Mesendoderm (in vitro differentiated cells): Measurements from ENCODE around the gene PCOLCE2.

Source experiments
- DNase-seq: peaks from one replicate; pipeline ENCODE4 v3.0.0; 2013
- H2AK5ac ChIP-seq: 2 replicates; pipeline ENCODE4 v1.6.1; 2013; ENCODE audit warnings: low read length, inconsistent platforms
- H2BK120ac ChIP-seq: 2 replicates; pipeline ENCODE4 v1.6.1; 2013; ENCODE audit warnings: low read depth, mild to moderate bottlenecking, low read length, moderate library complexity, mixed read lengths
- H2BK15ac ChIP-seq: replicated peaks from 2 replicates; pipeline ENCODE4 v1.6.1; 2013; ENCODE audit warnings: low read depth, mild to moderate bottlenecking, moderate library complexity
- H2BK5ac ChIP-seq: 2 replicates; pipeline ENCODE4 v1.6.1; 2013; ENCODE audit warnings: low read length, inconsistent platforms
- H3K18ac ChIP-seq: 2 replicates; pipeline ENCODE4 v1.6.1; 2013; ENCODE audit warnings: mild to moderate bottlenecking, low read length, mixed read lengths
- H3K23ac ChIP-seq: one replicate; pipeline ENCODE4 v1.6.1; 2013; ENCODE audit warnings: low read length
- H3K27ac ChIP-seq: 2 replicates; pipeline ENCODE4 v1.5.1; 2013; ENCODE audit warnings: low read depth, mild to moderate bottlenecking, inconsistent platforms, low read length, moderate library complexity
- H3K27me3 ChIP-seq: 2 replicates; pipeline ENCODE4 v1.6.1; 2013; ENCODE audit warnings: low read length, control low read depth, mild to moderate bottlenecking, inconsistent platforms; ENCODE audit not compliant: insufficient read depth, poor library complexity
- H3K36me3 ChIP-seq: 2 replicates; pipeline ENCODE4 v1.6.1; 2013; ENCODE audit warnings: low read length, inconsistent platforms; ENCODE audit not compliant: control insufficient read depth, insufficient read depth
- H3K4ac ChIP-seq: one replicate; pipeline ENCODE4 v1.6.1; 2013; ENCODE audit warnings: low read depth, mild to moderate bottlenecking, low read length, moderate library complexity
- H3K4me1 ChIP-seq: 2 replicates; pipeline ENCODE4 v1.6.1; 2013; ENCODE audit warnings: low read depth, low read length, inconsistent platforms; ENCODE audit not compliant: control insufficient read depth
- H3K4me2 ChIP-seq: 2 replicates; pipeline ENCODE4 v1.6.1; 2013; ENCODE audit warnings: low read length
- H3K4me3 ChIP-seq: 2 replicates; pipeline ENCODE4 v1.5.1; 2013; ENCODE audit warnings: mild to moderate bottlenecking, low read length
- H3K56ac ChIP-seq: one replicate; pipeline ENCODE4 v1.6.1; 2013; ENCODE audit warnings: low read length
- H3K79me1 ChIP-seq: 2 replicates; pipeline ENCODE4 v1.6.1; 2013; ENCODE audit warnings: low read length, inconsistent platforms
- H3K79me2 ChIP-seq: 2 replicates; pipeline ENCODE4 v1.6.1; 2013; ENCODE audit warnings: mild to moderate bottlenecking, low read length; ENCODE audit not compliant: control insufficient read depth, insufficient read depth
- H3K9ac ChIP-seq: 2 replicates; pipeline ENCODE4 v1.6.1; 2013; ENCODE audit warnings: low read length, inconsistent platforms
- H4K5ac ChIP-seq: one replicate; pipeline ENCODE4 v1.6.1; 2013; ENCODE audit warnings: low read length
- H4K8ac ChIP-seq: one replicate; pipeline ENCODE4 v1.6.1; 2013; ENCODE audit warnings: low read depth, mild to moderate bottlenecking, control low read depth, low read length, moderate library complexity
- WGBS: extraction: QIAGEN DNeasy Blood & Tissue Kit; methylation state at CpG from one replicate; pipeline ENCODE4 v1.1.7; 2013; ENCODE audit warnings: low lambda C conversion rate, missing lambda C conversion rate; ENCODE audit not compliant: insufficient coverage; ENCODE audit errors: extremely low coverage; 5-methylcytosine and 5-hydroxymethylcytosine counted together

PCOLCE2 gene

GRCh38 chr3:142909282-142909681, 20.4 kb upstream of the PCOLCE2 start:
- H2BK15ac ChIP-seq, result no peak overlapping the region
- no peaks in the 10 kb centered on the region for H3K36me3 ChIP-seq
- no peak overlapping the region for H3K23ac ChIP-seq
- no CpG with 5 or more reads among the region's 3 CpGs for WGBS
- no peak overlapping the region for H2BK5ac ChIP-seq
- H3K4me3 ChIP-seq, result no peak overlapping the region
- H4K5ac ChIP-seq, result no peak overlapping the region
- H3K79me1 ChIP-seq, result no peaks in the 10 kb centered on the region
- no peak overlapping the region for H2BK120ac ChIP-seq
- no peak overlapping the region for H3K4ac ChIP-seq
- no peak overlapping the region for H3K9ac ChIP-seq
- H3K79me2 ChIP-seq, result no peaks in the 10 kb centered on the region
- no peak overlapping the region for H3K27ac ChIP-seq
- H3K56ac ChIP-seq, result no peak overlapping the region
- no peak overlapping the region for H2AK5ac ChIP-seq
- no peaks in the 10 kb centered on the region for H3K4me1 ChIP-seq
- no peaks in the 10 kb centered on the region for H3K27me3 ChIP-seq
- no peak overlapping the region for H3K18ac ChIP-seq
- H4K8ac ChIP-seq, result no peak overlapping the region
- DNase-seq, result no peak
- H3K4me2 ChIP-seq, result no peak overlapping the region

- Histone ChIP-seq H4K5ac (no peak overlapping the region), H4K8ac (no peak overlapping the region), H2BK5ac (no peak overlapping the region), H3K23ac (no peak overlapping the region), H3K18ac (no peak overlapping the region), H3K27me3 (no peaks in the 10 kb centered on the region), H3K4me3 (no peak overlapping the region), H3K36me3 (no peaks in the 10 kb centered on the region), H3K79me1 (no peaks in the 10 kb centered on the region), H3K79me2 (no peaks in the 10 kb centered on the region), H3K56ac (no peak overlapping the region), H3K27ac (no peak overlapping the region), H2AK5ac (no peak overlapping the region), H2BK120ac (no peak overlapping the region), H3K4me1 (no peaks in the 10 kb centered on the region), H2BK15ac (no peak overlapping the region), H3K4me2 (no peak overlapping the region), H3K9ac (no peak overlapping the region), H3K4ac (no peak overlapping the region)
- WGBS, result no CpG with 5 or more reads among the region's 1 CpG
- no peak for DNase-seq
Observed at GRCh38 chr3:142907996-142908395, 19.1 kb upstream of the PCOLCE2 start.

- no peak overlapping the region for H3K4me2 ChIP-seq
- peak; percentile 77 for DNase-seq
Observed at GRCh38 chr3:142904639-142905436, 16.0 kb upstream of the PCOLCE2 start.

GRCh38 chr3:142902356-142902755, 13.5 kb upstream of the PCOLCE2 start:
- no peaks in the 10 kb centered on the region for H3K36me3 ChIP-seq
- no peak overlapping the region for H3K4ac ChIP-seq

More at GRCh38 chr3:142904639-142905436, 16.0 kb upstream of the PCOLCE2 start:
- no CpG with 5 or more reads among the region's 11 CpGs for WGBS
- no peak overlapping the region for H2AK5ac ChIP-seq
- H3K56ac ChIP-seq, result no peak overlapping the region
- no peak overlapping the region for H2BK15ac ChIP-seq
- no peak overlapping the region for H3K4ac ChIP-seq
- H3K79me1 ChIP-seq, result no peaks in the 10 kb centered on the region
- H2BK5ac ChIP-seq, result no peak overlapping the region
- no peak overlapping the region for H2BK120ac ChIP-seq
- no peaks in the 10 kb centered on the region for H3K27me3 ChIP-seq
- no peaks in the 10 kb centered on the region for H3K79me2 ChIP-seq
- no peaks in the 10 kb centered on the region for H3K36me3 ChIP-seq
- H3K9ac ChIP-seq, result no peak overlapping the region
- H3K23ac ChIP-seq, result no peak overlapping the region
- peak overlapping the region; percentile 39 for H4K8ac ChIP-seq
- H4K5ac ChIP-seq, result no peak overlapping the region
- no peak overlapping the region for H3K27ac ChIP-seq
- no peak overlapping the region for H3K18ac ChIP-seq
- H3K4me1 ChIP-seq, result no peaks in the 10 kb centered on the region
- no peak overlapping the region for H3K4me3 ChIP-seq

GRCh38 chr3:142898346-142899213, 9.7 kb upstream of the PCOLCE2 start:
- H3K4me1 ChIP-seq, result no peaks in the 10 kb centered on the region
- H2BK5ac ChIP-seq, result no peak overlapping the region
- H3K56ac ChIP-seq, result no peak overlapping the region
- H3K27me3 ChIP-seq, result no peaks in the 10 kb centered on the region
- H2BK120ac ChIP-seq, result no peak overlapping the region
- H3K18ac ChIP-seq, result no peak overlapping the region
- H3K79me1 ChIP-seq, result no peaks in the 10 kb centered on the region
- H3K27ac ChIP-seq, result no peak overlapping the region
- H3K23ac ChIP-seq, result no peak overlapping the region
- no CpG with 5 or more reads among the region's 3 CpGs for WGBS
- H4K5ac ChIP-seq, result no peak overlapping the region
- no peak overlapping the region for H4K8ac ChIP-seq
- no peaks in the 10 kb centered on the region for H3K79me2 ChIP-seq
- H3K36me3 ChIP-seq, result no peaks in the 10 kb centered on the region
- no peak overlapping the region for H3K4me3 ChIP-seq
- no peak for DNase-seq
- no peak overlapping the region for H2BK15ac ChIP-seq
- no peak overlapping the region for H3K4me2 ChIP-seq
- H3K4ac ChIP-seq, result no peak overlapping the region
- no peak overlapping the region for H2AK5ac ChIP-seq
- H3K9ac ChIP-seq, result no peak overlapping the region

More at GRCh38 chr3:142902356-142902755, 13.5 kb upstream of the PCOLCE2 start:
- no CpG with 5 or more reads among the region's 2 CpGs for WGBS
- H3K4me1 ChIP-seq, result no peaks in the 10 kb centered on the region
- no peak overlapping the region for H4K8ac ChIP-seq
- no peak overlapping the region for H3K23ac ChIP-seq
- H3K4me3 ChIP-seq, result no peak overlapping the region
- no peak overlapping the region for H2BK15ac ChIP-seq
- no peak overlapping the region for H3K9ac ChIP-seq
- H3K4me2 ChIP-seq, result no peak overlapping the region
- H3K79me1 ChIP-seq, result no peaks in the 10 kb centered on the region
- H4K5ac ChIP-seq, result no peak overlapping the region
- no peak overlapping the region for H3K27ac ChIP-seq
- H3K18ac ChIP-seq, result no peak overlapping the region
- H2BK5ac ChIP-seq, result no peak overlapping the region
- H3K56ac ChIP-seq, result no peak overlapping the region
- no peaks in the 10 kb centered on the region for H3K79me2 ChIP-seq
- no peak overlapping the region for H2AK5ac ChIP-seq
- H2BK120ac ChIP-seq, result no peak overlapping the region
- DNase-seq, result no peak
- no peaks in the 10 kb centered on the region for H3K27me3 ChIP-seq
